ENCODE measurements around the gene SARM1. TPM values are rescaled to one million over a fixed set of nuclear protein-coding genes. Genes with fewer than 3 reads are reported as not detected.

The SARM1 gene
- total and polyA plus RNA-seq, 2 of the 8 experiments (the other 6 are each of a cell fraction or from before 2014, with no cell fraction given), result 5.8 to 9.2 TPM

DNA sequence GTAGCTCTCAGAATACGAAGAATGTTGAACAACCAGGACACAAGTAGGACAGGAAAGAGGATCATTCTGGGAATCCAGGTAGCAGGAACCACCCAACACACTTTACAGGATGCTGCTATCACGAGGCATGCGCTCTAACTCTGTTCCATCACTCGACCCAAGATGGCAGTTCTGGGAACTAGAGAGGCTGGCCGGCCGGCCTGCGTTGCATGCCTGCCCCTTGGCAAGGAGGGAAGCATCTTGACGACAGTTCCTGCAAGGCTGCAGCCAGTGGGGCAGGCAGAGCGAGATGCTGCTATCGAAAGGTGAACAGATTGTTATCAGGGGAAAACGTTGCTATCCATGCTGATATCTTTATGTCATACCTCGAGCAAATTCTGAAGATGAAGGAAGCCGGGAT, 53.7 kb downstream of the SARM1 start (continued):
- TF ChIP-seq POU5F1 (IDR thresholded peaks at IDR 0.05; ENCODE audit: low read depth, low read length) (no peak), FOSL1 (IDR thresholded peaks at IDR 0.05; ENCODE audit: insufficient read depth, low read depth, low read length) (no peak), SIRT6 (IDR thresholded peaks at IDR 0.05; ENCODE audit: low read length) (no peak), SP1 (IDR thresholded peaks at IDR 0.05; ENCODE audit: low read depth, low read length) (no peak), YY1 (IDR thresholded peaks at IDR 0.05; ENCODE audit: low read depth, low read length) (no peak), USF2 (IDR thresholded peaks at IDR 0.05; ENCODE audit: low read length) (no peak), BACH1 (IDR thresholded peaks at IDR 0.05; ENCODE audit: low read length) (no peak), CREB1 (IDR thresholded peaks at IDR 0.05) (no peak)

All from H1 (cell line).